Measurements from ENCODE around the gene PYCR2.

The PYCR2 gene

DNA sequence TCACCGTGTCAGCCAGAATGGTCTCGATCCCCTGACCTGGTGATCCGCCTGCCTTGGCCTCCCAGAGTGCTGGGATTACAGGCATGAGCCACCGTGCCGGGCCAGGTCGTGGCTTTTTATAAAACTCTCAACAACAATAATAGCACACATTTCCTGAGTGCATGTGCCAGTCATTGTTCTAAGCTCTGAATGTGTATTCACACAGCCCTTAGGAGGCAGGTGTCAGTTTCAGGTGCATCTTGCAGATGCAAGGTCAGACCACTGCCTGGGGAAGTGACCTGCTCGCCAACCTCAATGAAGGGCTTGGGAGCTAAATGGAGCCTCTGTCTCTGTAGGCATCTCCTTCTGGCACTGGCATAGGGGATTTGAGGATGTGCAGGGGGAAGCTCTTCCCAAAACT is 18.5 kb upstream of the PYCR2 start:
- Histone ChIP-seq H2AFZ (ENCODE audit: low read depth, low read length, severe bottlenecking) (no peak overlapping the region), H3K36me3 (ENCODE audit: low read length) (no peaks in the 10 kb centered on the region), H3F3A (ENCODE audit: insufficient read depth) (peaks cover 3% of the 10 kb centered on the region; the same call in 1 of the 2 replicates), H3K9me2 (replicated peaks; ENCODE audit: insufficient read depth, low read length) (no peaks in the 10 kb centered on the region), H3K4me3 (ENCODE audit: insufficient read depth, low read length, poor library complexity, severe bottlenecking) (no peak overlapping the region), H3K27me3 (ENCODE audit: low read length) (no peaks in the 10 kb centered on the region), H3K4me2 (ENCODE audit: low read depth, low read length, poor library complexity, severe bottlenecking) (peak overlapping the region; percentile 37), H4K20me1 (ENCODE audit: low read depth, low read length) (no peaks in the 10 kb centered on the region), H3K9ac (ENCODE audit: low read length) (peak overlapping the region; percentile 30), H3K27ac (ENCODE audit: low read depth, low read length) (peak overlapping the region; percentile 69), H3K9me3 (ENCODE audit: insufficient read depth, low read length) (no peaks in the 10 kb centered on the region), H3K79me2 (ENCODE audit: insufficient read depth, low read length) (no peaks in the 10 kb centered on the region)
- no peak for TF ChIP-seq EZH2phosphoT487 (conservative IDR thresholded peaks at IDR 0.05; ENCODE audit: low read length)
- TF ChIP-seq, protein P1, sequence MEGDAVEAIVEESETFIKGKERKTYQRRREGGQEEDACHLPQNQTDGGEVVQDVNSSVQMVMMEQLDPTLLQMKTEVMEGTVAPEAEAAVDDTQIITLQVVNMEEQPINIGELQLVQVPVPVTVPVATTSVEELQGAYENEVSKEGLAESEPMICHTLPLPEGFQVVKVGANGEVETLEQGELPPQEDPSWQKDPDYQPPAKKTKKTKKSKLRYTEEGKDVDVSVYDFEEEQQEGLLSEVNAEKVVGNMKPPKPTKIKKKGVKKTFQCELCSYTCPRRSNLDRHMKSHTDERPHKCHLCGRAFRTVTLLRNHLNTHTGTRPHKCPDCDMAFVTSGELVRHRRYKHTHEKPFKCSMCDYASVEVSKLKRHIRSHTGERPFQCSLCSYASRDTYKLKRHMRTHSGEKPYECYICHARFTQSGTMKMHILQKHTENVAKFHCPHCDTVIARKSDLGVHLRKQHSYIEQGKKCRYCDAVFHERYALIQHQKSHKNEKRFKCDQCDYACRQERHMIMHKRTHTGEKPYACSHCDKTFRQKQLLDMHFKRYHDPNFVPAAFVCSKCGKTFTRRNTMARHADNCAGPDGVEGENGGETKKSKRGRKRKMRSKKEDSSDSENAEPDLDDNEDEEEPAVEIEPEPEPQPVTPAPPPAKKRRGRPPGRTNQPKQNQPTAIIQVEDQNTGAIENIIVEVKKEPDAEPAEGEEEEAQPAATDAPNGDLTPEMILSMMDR (IDR thresholded peaks at IDR 0.05; ENCODE audit: insufficient read depth, low read length, poor library complexity, severe bottlenecking) = no peak

DNA sequence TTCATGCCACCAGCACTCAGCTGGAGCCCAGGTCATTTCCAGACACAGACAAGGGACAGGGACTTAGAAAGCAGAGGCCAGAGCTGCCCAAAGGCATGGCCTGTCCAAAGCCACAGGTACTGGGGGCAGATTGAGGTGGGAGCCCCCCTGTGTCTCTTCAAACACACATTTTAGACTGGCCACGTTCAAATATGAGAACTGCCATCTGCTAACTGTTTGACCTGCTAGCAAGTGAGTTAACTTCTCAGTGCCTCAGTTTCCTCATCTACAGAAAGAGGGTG is 17.8 kb upstream of the PYCR2 start:
- no peak overlapping the region for H3K4me3 ChIP-seq (ENCODE audit: insufficient read depth, low read length, poor library complexity, severe bottlenecking)
- H3K9me3 ChIP-seq (ENCODE audit: insufficient read depth, low read length) = no peaks in the 10 kb centered on the region
- no peaks in the 10 kb centered on the region for H4K20me1 ChIP-seq (ENCODE audit: low read depth, low read length)
- H3F3A ChIP-seq (ENCODE audit: insufficient read depth) = peaks cover 3% of the 10 kb centered on the region; the same call in 1 of the 2 replicates
- H3K27ac ChIP-seq (ENCODE audit: low read depth, low read length) = peak overlapping the region; percentile 69
- H3K9me2 ChIP-seq (replicated peaks; ENCODE audit: insufficient read depth, low read length) = no peaks in the 10 kb centered on the region
- no peaks in the 10 kb centered on the region for H3K36me3 ChIP-seq (ENCODE audit: low read length)
- TF ChIP-seq, protein P1 (IDR thresholded peaks at IDR 0.05; ENCODE audit: insufficient read depth, low read length, poor library complexity, severe bottlenecking) = no peak
- TF ChIP-seq EZH2phosphoT487 (conservative IDR thresholded peaks at IDR 0.05; ENCODE audit: low read length) = no peak
- peak overlapping the region; percentile 37 for H3K4me2 ChIP-seq (ENCODE audit: low read depth, low read length, poor library complexity, severe bottlenecking)
- no peaks in the 10 kb centered on the region for H3K79me2 ChIP-seq (ENCODE audit: insufficient read depth, low read length)
- no peaks in the 10 kb centered on the region for H3K27me3 ChIP-seq (ENCODE audit: low read length)
- H3K9ac ChIP-seq (ENCODE audit: low read length) = peak overlapping the region; percentile 30
- peak overlapping the region; percentile 32 for H2AFZ ChIP-seq (ENCODE audit: low read depth, low read length, severe bottlenecking)

- H3K4me3 ChIP-seq (ENCODE audit: insufficient read depth, low read length, poor library complexity, severe bottlenecking) = no peak within 1 kb of the TSS
- H3K9me2 ChIP-seq (replicated peaks; ENCODE audit: insufficient read depth, low read length) = no peaks in the 10 kb centered on the region
- H3K4me2 ChIP-seq (ENCODE audit: low read depth, low read length, poor library complexity, severe bottlenecking) = peak within 1 kb of the TSS; percentile 37
- H2AFZ ChIP-seq (ENCODE audit: low read depth, low read length, severe bottlenecking) = peak within 1 kb of the TSS; percentile 32
- H4K20me1 ChIP-seq (ENCODE audit: low read depth, low read length) = no peaks in the 10 kb centered on the region
- H3K9ac ChIP-seq (ENCODE audit: low read length) = peak within 1 kb of the TSS; percentile 30
- peaks cover 3% of the 10 kb centered on the region; the same call in 1 of the 2 replicates for H3F3A ChIP-seq (ENCODE audit: insufficient read depth)
- no peaks in the 10 kb centered on the region for H3K27me3 ChIP-seq (ENCODE audit: low read length)
- no peak for TF ChIP-seq EZH2phosphoT487 (conservative IDR thresholded peaks at IDR 0.05; ENCODE audit: low read length)
- TF ChIP-seq, protein P1 (IDR thresholded peaks at IDR 0.05; ENCODE audit: insufficient read depth, low read length, poor library complexity, severe bottlenecking) = no peak
- H3K27ac ChIP-seq (ENCODE audit: low read depth, low read length) = peak within 1 kb of the TSS; percentile 69
- no peaks in the 10 kb centered on the region for H3K79me2 ChIP-seq (ENCODE audit: insufficient read depth, low read length)
- H3K36me3 ChIP-seq (ENCODE audit: low read length) = no peaks in the 10 kb centered on the region
- no peaks in the 10 kb centered on the region for H3K9me3 ChIP-seq (ENCODE audit: insufficient read depth, low read length)
Measured at GRCh38 chr1:225941187-225941941, 17.3 kb upstream of the PYCR2 start, which contains the start of gene LEFTY2. TSS of gene LEFTY2 (minus strand) at chr1:225941220. CDS start at chr1:225941140, 80 bp downstream.

Data from SU-DHL-6 (cell line).